ENCODE results near the gene EPS15.
"Not testable (repeated sequence)": the region's sequence is repeated elsewhere in the genome, so short reads cannot be mapped to it uniquely, and the experiment has no call there.

The EPS15 gene

GRCh38 chr1:51414811-51415210 is 104.3 kb downstream of the EPS15 start:
- in situ Hi-C loops (cut with MboI; ENCODE audit: low pct_unique_long_range_greater_than_20kb, low sequenced_read_pairs) = no loop called here

GRCh38 chr1:51411820-51412219 is 107.2 kb downstream of the EPS15 start:
- in situ Hi-C loops (cut with MboI; ENCODE audit: low pct_unique_long_range_greater_than_20kb, low sequenced_read_pairs) = not testable (repeated sequence)

More at GRCh38 chr1:51414811-51415210, 104.3 kb downstream of the EPS15 start:
- DNase-seq = no peak

GRCh38 chr1:51410568-51411460 is 108.3 kb downstream of the EPS15 start:
- in situ Hi-C loops (cut with MboI; ENCODE audit: low pct_unique_long_range_greater_than_20kb, low sequenced_read_pairs) = no loop called here
- no peak for DNase-seq

More at GRCh38 chr1:51411820-51412219, 107.2 kb downstream of the EPS15 start:
- not testable (repeated sequence) for DNase-seq

- in situ Hi-C loops (cut with MboI; ENCODE audit: low pct_unique_long_range_greater_than_20kb, low sequenced_read_pairs); DNase-seq: not testable (repeated sequence)
These were observed 109.1 kb downstream of the EPS15 start for GRCh38 chr1:51409755-51410541.

GRCh38 chr1:51392241-51392640 is 126.8 kb downstream of the EPS15 start:
- in situ Hi-C loops (cut with MboI; ENCODE audit: low pct_unique_long_range_greater_than_20kb, low sequenced_read_pairs) = no loop called here
- DNase-seq = no peak

- DNase-seq; in situ Hi-C loops (cut with MboI; ENCODE audit: low pct_unique_long_range_greater_than_20kb, low sequenced_read_pairs): not testable (repeated sequence)
These were observed 128.4 kb downstream of the EPS15 start for GRCh38 chr1:51390641-51391040.

- in situ Hi-C loops (cut with MboI; ENCODE audit: low pct_unique_long_range_greater_than_20kb, low sequenced_read_pairs); DNase-seq: not testable (repeated sequence)
These were observed 131.8 kb downstream of the EPS15 start for GRCh38 chr1:51387288-51387687.

- in situ Hi-C loops (cut with MboI; ENCODE audit: low pct_unique_long_range_greater_than_20kb, low sequenced_read_pairs); DNase-seq: not testable (repeated sequence)
These were observed 132.8 kb downstream of the EPS15 start for GRCh38 chr1:51386259-51386658.

- in situ Hi-C loops (cut with MboI; ENCODE audit: low pct_unique_long_range_greater_than_20kb, low sequenced_read_pairs) = no loop called here
- DNase-seq = no peak
These were observed 133.3 kb downstream of the EPS15 start for GRCh38 chr1:51385776-51386175.

- in situ Hi-C loops (cut with MboI; ENCODE audit: low pct_unique_long_range_greater_than_20kb, low sequenced_read_pairs) = no loop called here
- no peak for DNase-seq
These were observed 137.1 kb downstream of the EPS15 start for GRCh38 chr1:51381964-51382363.

GRCh38 chr1:51380936-51381335 is 138.1 kb downstream of the EPS15 start:
- DNase-seq = no peak
- in situ Hi-C loops (cut with MboI; ENCODE audit: low pct_unique_long_range_greater_than_20kb, low sequenced_read_pairs) = no loop called here

GRCh38 chr1:51378871-51379270 is 140.2 kb downstream of the EPS15 start:
- no peak for DNase-seq
- in situ Hi-C loops (cut with MboI; ENCODE audit: low pct_unique_long_range_greater_than_20kb, low sequenced_read_pairs) = no loop called here

- in situ Hi-C loops (cut with MboI; ENCODE audit: low pct_unique_long_range_greater_than_20kb, low sequenced_read_pairs) = no loop called here
- no peak for DNase-seq
These were observed 145.2 kb downstream of the EPS15 start for GRCh38 chr1:51373898-51374297.

GRCh38 chr1:51372561-51372960 is 146.5 kb downstream of the EPS15 start:
- in situ Hi-C loops (cut with MboI; ENCODE audit: low pct_unique_long_range_greater_than_20kb, low sequenced_read_pairs) = no loop called here
- no peak for DNase-seq

GRCh38 chr1:51369171-51369570 is 149.9 kb downstream of the EPS15 start:
- no peak for DNase-seq

GRCh38 chr1:51365774-51366173 is 153.3 kb downstream of the EPS15 start:
- in situ Hi-C loops (cut with MboI; ENCODE audit: low pct_unique_long_range_greater_than_20kb, low sequenced_read_pairs) = no loop called here

More at GRCh38 chr1:51369171-51369570, 149.9 kb downstream of the EPS15 start:
- in situ Hi-C loops (cut with MboI; ENCODE audit: low pct_unique_long_range_greater_than_20kb, low sequenced_read_pairs) = no loop called here

GRCh38 chr1:51359879-51360278 is 159.2 kb downstream of the EPS15 start:
- no peak for DNase-seq
- in situ Hi-C loops (cut with MboI; ENCODE audit: low pct_unique_long_range_greater_than_20kb, low sequenced_read_pairs) = no loop called here

More at GRCh38 chr1:51365774-51366173, 153.3 kb downstream of the EPS15 start:
- no peak for DNase-seq

- no peak for DNase-seq
- in situ Hi-C loops (cut with MboI; ENCODE audit: low pct_unique_long_range_greater_than_20kb, low sequenced_read_pairs) = no loop called here
These were observed 163.7 kb downstream of the EPS15 start for GRCh38 chr1:51355382-51355781.

- in situ Hi-C loops (cut with MboI; ENCODE audit: low pct_unique_long_range_greater_than_20kb, low sequenced_read_pairs) = no loop called here
These were observed 164.7 kb downstream of the EPS15 start for GRCh38 chr1:51354416-51354815.

GRCh38 chr1:51351907-51352306 is 167.2 kb downstream of the EPS15 start:
- in situ Hi-C loops (cut with MboI; ENCODE audit: low pct_unique_long_range_greater_than_20kb, low sequenced_read_pairs) = no loop called here

More at GRCh38 chr1:51354416-51354815, 164.7 kb downstream of the EPS15 start:
- no peak for DNase-seq

More at GRCh38 chr1:51351907-51352306, 167.2 kb downstream of the EPS15 start:
- no peak for DNase-seq

Data from KBM-7 (cell line).